Measurements from ENCODE around the gene NUDT14.

Gene NUDT14

GRCh38 chr14:105197211-105197641 is 16.1 kb upstream of the NUDT14 start:
- ChIA-PET CTCF (no interaction called here), POLR2A (ENCODE audit: low non-redundant PET) (no interaction called here)
- TF ChIP-seq, protein P1, sequence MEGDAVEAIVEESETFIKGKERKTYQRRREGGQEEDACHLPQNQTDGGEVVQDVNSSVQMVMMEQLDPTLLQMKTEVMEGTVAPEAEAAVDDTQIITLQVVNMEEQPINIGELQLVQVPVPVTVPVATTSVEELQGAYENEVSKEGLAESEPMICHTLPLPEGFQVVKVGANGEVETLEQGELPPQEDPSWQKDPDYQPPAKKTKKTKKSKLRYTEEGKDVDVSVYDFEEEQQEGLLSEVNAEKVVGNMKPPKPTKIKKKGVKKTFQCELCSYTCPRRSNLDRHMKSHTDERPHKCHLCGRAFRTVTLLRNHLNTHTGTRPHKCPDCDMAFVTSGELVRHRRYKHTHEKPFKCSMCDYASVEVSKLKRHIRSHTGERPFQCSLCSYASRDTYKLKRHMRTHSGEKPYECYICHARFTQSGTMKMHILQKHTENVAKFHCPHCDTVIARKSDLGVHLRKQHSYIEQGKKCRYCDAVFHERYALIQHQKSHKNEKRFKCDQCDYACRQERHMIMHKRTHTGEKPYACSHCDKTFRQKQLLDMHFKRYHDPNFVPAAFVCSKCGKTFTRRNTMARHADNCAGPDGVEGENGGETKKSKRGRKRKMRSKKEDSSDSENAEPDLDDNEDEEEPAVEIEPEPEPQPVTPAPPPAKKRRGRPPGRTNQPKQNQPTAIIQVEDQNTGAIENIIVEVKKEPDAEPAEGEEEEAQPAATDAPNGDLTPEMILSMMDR (conservative IDR thresholded peaks at IDR 0.05; ENCODE audit: low read depth): no peak
- H3K27ac ChIP-seq: no peak overlapping the region
- no peak for DNase-seq (ENCODE audit: low spot score)

DNA sequence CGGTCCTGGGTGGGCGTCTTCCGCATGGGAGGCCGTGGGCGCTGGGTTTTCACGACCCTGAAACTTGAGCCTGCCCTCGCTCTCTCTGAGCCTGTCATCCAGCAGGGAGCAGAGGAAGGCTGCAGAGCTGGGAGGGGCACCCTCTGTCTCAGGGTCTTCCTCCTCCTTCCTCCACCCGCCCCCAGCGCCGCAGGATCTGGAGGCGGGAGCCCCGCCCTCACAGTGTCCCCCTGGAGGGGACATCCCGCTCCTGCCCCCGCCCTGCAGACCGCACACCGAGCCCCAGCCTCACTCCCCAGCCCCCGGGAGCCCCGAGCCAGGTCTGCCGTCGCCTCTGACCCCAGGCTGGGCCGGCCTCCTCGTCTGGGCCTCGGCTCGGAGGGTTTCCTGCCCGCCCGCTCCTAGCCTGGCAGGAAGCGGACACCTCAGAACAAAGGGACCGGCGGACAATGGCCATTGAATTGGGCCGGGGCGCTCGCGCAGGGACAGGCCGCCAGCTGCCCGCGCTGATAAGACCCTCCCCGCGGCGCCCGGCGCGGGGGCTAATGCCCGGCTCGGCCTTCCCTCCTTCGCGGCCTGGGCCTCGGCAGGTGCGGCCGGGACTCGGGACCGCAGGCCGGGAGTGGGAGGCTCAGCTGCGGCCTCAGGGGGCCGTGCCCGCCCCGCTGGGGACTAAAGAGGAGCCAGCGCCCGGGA is 15.3 kb upstream of the NUDT14 start:
- POLR2A ChIA-PET (ENCODE audit: low non-redundant PET): no interaction called here
- DNase-seq (ENCODE audit: low spot score): no peak
- TF ChIP-seq, protein P1 (conservative IDR thresholded peaks at IDR 0.05; ENCODE audit: low read depth): no peak
- no peak overlapping the region for H3K27ac ChIP-seq
- CTCF ChIA-PET: no interaction called here

GRCh38 chr14:105195522-105196264 is 14.6 kb upstream of the NUDT14 start:
- POLR2A ChIA-PET (ENCODE audit: low non-redundant PET): no interaction called here
- no peak for DNase-seq (ENCODE audit: low spot score)
- no peak overlapping the region for H3K27ac ChIP-seq
- TF ChIP-seq, protein P1 (conservative IDR thresholded peaks at IDR 0.05; ENCODE audit: low read depth): no peak
- CTCF ChIA-PET: interaction anchor here (0.6 to 0.8 kb wide), 2 partner anchors 11 to 26 kb away, joined by 3 read pairs; no protein-coding TSS in a partner anchor

- TF ChIP-seq, protein P1 (conservative IDR thresholded peaks at IDR 0.05; ENCODE audit: low read depth): no peak
- H3K27ac ChIP-seq: no peak overlapping the region
- ChIA-PET POLR2A (ENCODE audit: low non-redundant PET) (no interaction called here), CTCF (interaction anchor here (0.6 to 0.8 kb wide), 2 partner anchors 10 to 25 kb away, joined by 3 read pairs; no protein-coding TSS in a partner anchor)
- DNase-seq (ENCODE audit: low spot score): no peak
These were observed 13.9 kb upstream of the NUDT14 start for GRCh38 chr14:105195051-105195450.

DNA sequence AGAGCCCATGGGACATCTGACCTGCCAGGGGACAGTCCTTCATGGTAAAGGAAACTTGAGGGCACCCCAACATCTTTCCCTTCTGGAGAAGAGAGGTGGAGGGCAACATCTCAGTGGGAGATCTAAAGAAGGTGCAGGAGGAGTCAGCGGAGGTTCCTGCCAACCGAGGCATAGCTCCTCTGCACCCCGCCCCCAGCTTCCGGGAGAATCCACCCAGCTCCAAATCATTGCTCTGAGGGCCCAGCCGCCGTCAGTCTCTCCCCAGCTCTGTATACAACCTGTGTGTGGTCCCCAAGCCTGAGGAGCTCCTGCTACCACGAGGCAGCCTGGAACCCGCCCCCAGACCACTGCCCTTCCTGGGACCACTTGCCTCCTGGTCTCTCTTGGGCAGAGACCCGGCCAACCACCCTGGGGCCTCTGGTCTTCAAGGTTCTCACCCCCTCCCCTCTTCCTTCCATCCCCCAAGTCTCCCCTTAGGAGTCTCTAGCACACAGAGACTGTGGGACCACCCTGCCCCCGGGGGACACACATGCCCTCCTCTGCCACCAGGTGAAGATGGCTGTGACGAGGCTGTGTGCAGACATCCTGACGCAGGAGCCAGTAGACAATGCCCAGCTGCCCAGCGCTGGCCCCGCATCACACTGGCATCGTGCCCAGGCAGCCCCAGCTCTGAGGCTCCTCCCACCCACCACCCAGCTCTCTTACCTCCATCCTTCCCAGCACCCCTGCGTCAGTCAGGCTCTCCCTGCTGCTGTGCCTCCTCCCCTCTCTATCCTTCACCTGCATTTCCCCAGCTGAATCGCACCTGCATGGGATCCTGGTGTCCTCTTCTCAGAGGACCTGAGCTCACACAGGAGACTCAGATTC is 13.0 kb upstream of the NUDT14 start:
- no peak for DNase-seq (ENCODE audit: low spot score)
- CTCF ChIA-PET: interaction anchor here (1.0 to 1.1 kb wide), 2 partner anchors 9 to 12 kb away, joined by 3 to 6 read pairs; no protein-coding TSS in a partner anchor
- POLR2A ChIA-PET (ENCODE audit: low non-redundant PET): no interaction called here
- no peak overlapping the region for H3K27ac ChIP-seq
- TF ChIP-seq, protein P1 (conservative IDR thresholded peaks at IDR 0.05; ENCODE audit: low read depth): no peak
